Loucy (cell line): ENCODE data around the gene SFR1.

ENCODE experiments used
- EZH2phosphoT487 ChIP-seq: fragments of 200-600 bp; IDR thresholded peaks from 2 replicates; pipeline ENCODE4 v1.6.1; 2018; ENCODE audit warnings: antibody characterized with exemption, mild to moderate bottlenecking, moderate library complexity, borderline replicate concordance
- TF ChIP-seq, protein P1 (sequence below): fragments of 200-600 bp; sonication (generic); conservative IDR thresholded peaks from 2 replicates; pipeline ENCODE4 v1.5.1; 2014; ENCODE audit warnings: mild to moderate bottlenecking, antibody characterized with exemption, low read length

DNA sequence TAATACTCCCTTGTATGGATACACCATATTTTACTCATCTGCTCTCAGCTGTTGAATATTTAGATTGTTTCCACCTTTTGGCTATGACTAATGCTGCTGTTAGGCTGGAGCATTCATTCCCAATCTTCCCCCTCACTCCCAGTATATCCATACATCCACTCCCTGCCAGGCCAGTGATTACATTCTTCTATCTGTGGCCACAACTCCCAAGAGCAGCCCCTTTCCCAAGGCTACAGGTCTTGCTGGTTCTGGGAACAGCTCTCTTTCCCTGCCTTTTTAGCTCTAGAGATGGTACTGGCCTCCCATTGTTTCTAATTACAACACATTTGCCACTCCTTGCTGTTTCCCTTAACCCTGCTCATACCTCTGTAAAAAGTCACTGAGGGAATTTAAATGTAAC is 28.2 kb downstream of the SFR1 start:
- TF ChIP-seq, protein P1, sequence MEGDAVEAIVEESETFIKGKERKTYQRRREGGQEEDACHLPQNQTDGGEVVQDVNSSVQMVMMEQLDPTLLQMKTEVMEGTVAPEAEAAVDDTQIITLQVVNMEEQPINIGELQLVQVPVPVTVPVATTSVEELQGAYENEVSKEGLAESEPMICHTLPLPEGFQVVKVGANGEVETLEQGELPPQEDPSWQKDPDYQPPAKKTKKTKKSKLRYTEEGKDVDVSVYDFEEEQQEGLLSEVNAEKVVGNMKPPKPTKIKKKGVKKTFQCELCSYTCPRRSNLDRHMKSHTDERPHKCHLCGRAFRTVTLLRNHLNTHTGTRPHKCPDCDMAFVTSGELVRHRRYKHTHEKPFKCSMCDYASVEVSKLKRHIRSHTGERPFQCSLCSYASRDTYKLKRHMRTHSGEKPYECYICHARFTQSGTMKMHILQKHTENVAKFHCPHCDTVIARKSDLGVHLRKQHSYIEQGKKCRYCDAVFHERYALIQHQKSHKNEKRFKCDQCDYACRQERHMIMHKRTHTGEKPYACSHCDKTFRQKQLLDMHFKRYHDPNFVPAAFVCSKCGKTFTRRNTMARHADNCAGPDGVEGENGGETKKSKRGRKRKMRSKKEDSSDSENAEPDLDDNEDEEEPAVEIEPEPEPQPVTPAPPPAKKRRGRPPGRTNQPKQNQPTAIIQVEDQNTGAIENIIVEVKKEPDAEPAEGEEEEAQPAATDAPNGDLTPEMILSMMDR: no peak
- TF ChIP-seq EZH2phosphoT487: no peak
